ENCODE measurements around the gene CSNK1G2.

The CSNK1G2 gene

DNA sequence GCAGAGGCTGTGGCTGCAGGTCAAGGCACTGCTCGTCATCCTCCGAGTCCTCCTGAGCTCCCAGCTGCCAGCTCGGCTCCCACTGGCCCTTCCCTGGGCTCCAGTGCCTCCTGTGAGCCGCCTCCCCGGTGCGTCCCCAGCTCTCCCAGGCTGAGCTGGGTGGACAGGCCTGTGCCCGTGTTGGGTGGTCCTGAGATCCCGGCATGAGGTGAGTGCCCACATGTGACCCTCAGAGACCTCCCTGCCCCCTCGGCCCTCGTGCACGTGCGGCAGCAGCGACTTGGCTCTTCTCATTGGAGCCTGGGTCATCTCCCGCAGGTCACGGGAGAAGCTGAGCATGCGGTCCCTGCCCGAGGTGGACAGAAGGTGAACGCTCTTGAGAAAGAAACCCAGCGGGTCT lies 20.3 kb upstream of the CSNK1G2 start:
- no peak for DNase-seq

- no peak for DNase-seq
These were observed 19.6 kb upstream of the CSNK1G2 start for GRCh38 chr19:1921326-1921725.

- DNase-seq, result no peak
These were observed 19.1 kb upstream of the CSNK1G2 start for GRCh38 chr19:1921825-1922224.

DNA sequence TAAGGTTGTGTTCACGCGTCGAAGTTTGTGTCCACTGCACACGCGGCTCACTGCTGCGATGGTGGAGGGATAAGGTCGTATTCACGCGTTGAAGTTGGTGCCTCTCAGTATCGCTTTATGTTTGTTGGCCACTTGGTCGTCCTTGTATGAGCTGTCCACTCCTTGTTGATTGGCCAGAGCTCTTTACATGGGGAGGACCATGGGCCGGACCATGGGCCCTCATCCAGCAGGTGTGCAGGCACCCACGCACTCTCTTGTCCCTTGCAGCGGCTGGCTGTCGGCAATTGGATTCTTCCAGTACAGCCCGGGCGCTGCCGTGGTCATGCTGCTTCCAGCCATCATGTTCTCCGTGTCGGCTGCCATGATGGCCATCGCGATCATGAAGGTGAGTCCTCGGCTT lies 18.2 kb upstream of the CSNK1G2 start:
- DNase-seq, result no peak

GRCh38 chr19:1923319-1923718 lies 17.7 kb upstream of the CSNK1G2 start:
- no peak for DNase-seq

DNA sequence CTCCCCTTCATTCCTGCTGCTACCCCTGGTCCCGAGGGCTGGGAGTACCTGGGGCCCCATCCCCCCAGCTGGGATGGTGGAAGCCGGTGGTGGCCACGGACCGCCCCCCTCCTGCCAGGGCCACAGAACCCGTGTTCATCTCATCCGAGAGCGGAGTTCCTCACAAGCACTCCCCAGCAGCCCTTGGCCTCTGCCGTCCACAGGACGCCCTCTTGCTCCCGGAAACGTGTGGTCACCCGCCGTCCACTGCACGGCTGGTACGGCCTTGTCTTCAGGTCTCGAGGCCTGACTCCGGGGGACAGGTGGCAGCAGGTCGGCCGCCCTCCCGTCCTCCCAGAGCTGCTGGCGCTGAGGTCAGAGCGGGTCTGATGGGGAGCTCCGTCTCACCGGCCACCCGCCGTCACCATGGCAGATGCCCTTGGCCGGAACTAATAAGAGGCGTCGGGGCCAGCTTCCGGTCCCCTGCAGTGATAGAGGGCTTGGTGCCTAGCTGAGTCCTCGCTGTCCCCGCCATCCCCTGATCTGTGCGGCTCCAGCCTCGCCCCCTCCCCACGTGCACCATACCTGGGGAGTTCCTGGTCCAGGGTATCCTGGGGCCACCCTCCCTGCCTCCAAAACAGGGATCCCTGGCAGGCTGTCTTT lies 16.5 kb upstream of the CSNK1G2 start:
- no peak for DNase-seq

- DNase-seq, result no peak
These were observed 15.4 kb upstream of the CSNK1G2 start for GRCh38 chr19:1925544-1925943.

DNA sequence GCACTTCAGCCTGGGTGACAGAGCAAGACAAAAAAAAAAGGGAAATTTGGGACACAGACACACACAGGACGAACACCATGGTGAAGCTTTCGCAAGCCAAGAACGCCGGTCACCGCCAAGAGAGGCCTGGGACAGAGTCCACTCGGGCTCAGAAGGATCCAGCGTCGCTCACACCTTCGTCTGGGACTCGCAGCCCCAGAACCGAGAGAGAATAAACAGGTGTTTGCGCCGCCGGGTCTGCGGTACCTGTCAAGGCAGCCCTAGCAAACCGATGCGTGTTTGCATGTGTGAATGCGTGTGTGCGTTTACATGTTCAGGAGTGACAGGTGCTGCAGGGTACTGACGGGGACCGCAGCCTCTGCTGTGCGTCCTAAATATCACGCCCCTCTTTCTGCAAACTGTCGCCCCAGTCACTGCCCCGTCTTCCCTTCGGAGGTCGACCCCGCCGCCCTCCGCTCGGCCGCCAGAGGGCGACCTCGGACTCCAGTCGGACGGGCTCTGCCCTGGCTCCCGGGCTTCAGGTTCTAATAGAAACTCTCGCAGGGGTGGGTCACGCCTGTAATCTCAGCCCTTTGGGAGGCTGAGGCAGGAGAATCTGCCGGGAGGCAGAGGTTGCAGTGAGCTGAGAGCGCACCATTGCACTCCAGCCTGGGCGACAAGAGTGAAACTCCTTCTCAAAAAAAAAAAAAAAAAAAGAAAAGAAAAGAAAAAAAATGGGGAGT lies 11.8 kb upstream of the CSNK1G2 start:
- peak; percentile 91 for DNase-seq

DNA sequence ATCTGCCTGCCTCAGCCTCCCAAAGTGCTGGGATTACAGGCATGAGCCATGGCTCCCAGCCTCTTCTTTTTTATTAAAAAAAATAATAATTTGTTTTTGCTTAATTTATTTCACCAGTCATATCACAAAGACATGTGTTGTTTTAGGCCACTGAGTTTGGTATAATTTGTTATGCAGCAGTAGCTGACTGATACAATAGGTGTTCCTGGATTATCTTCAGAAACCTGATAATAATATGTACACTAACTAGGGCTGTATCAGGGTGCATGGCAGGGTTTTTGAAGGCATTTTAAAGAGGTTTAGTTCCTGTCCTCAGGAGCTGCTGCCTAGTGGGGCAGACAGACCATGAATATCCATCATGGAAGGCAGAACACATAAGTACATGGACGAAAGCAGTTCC lies 9.5 kb upstream of the CSNK1G2 start:
- no peak for DNase-seq

- no peak for DNase-seq
These were observed 8.6 kb upstream of the CSNK1G2 start for GRCh38 chr19:1932395-1932794.

DNA sequence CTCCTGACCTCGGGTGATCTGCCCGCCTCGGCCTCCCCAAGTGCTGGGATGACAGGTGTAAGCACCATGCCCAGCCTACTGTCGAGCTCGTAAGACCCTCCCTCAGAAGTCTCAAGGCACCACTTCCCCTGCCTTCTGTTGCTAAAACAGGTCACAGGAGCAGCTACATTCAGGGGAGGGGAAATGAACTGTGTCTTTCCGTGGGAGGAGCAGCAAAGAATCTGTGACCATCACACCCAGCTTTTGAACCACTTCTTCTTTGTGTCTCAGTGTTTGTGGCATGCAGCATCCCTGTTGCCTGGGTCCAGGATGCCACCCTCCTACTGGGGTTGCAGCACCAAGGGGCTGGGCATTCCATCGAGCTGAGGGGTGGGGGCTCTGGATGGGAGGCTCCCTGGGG lies 7.7 kb upstream of the CSNK1G2 start:
- DNase-seq, result no peak

GRCh38 chr19:1933942-1934341 lies 7.0 kb upstream of the CSNK1G2 start:
- no peak for DNase-seq

DNA sequence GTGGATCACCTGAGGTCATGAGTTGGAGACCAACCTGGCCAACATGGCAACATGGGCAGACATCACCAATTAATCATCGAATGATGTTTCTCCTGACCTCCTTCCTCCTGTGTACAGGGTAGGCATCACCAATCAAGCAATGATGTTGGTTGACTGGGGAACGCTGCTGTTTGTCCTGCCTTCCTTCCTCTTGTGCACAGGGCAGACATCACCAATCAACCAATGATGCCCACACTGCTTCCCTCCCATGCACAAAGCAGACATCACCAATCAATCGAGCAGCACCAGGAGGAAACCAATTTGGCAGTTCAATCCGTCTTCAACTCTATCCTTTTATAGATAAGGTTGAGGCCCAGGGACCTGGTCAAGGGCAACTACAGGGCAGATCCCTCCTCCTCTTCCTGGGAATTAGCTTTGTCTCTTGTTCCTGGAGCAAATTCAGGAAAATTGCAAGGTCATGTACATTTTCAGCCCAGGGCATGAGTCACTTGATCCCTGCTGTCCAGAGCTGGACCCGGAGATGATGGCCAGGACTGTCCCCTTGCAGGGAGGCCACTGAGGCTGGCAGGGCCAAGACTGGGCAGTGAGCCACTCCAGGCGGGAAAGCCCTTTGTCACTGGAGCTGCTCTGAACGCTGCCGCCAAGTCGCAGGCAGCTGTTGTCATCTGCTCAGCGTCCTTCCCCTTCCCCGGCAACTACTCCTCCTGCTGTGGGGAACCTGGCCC lies 5.3 kb upstream of the CSNK1G2 start:
- peak; percentile 73 for DNase-seq

DNA sequence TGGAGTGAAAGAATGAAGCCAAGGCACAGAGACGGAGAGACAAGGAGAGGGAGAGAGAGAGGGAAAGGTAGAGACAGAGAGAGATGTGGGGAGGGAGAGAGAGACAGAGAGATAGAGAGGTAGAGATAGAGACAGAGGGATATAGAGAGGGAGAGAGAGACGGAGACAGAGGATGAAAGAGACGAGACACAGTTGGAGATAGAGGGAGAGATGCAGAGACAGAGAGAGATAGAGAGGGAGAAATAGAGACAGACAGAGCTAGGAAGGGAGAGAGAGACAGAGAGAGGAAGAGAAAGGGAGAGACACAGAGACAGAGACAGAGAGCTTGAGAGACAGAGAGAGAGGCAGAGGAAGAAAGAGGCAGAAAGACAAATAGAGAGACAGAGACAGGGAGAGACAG lies 4.5 kb upstream of the CSNK1G2 start:
- no peak for DNase-seq

GRCh38 chr19:1936916-1937610 lies 3.9 kb upstream of the CSNK1G2 start:
- no peak for DNase-seq

- no peak for DNase-seq
These were observed 2.9 kb upstream of the CSNK1G2 start for GRCh38 chr19:1938071-1938470.

GRCh38 chr19:1942078-1942933 lies 1.3 kb downstream of the CSNK1G2 start:
- peak; percentile 76 for DNase-seq

- peak; percentile 49 for DNase-seq
These were observed 2.1 kb downstream of the CSNK1G2 start for GRCh38 chr19:1942934-1943555.

DNA sequence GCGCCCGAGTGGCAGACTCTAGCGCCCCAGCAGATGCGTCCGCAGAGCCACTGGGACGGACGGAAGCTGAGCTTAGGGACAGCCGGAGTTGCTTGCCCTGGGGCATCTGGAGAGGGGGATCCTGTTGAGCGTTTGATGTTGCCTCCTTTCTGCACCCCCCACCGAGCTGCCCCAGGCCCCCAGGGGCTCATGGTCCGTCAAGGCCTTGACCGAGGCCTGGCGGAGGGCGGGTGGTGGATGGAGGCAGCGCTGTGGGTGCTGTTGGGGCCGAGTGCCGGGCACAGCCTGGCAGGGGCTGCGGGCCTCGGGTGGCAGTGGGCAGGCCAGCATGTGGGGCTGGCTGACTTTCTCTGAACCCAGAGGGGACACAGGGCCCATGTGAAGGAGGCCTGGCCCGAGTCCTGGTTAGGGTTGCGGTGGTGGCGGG lies 2.7 kb downstream of the CSNK1G2 start:
- no peak for DNase-seq

- DNase-seq, result peak; percentile 57
These were observed 3.3 kb downstream of the CSNK1G2 start for GRCh38 chr19:1944088-1944915.

All from hematopoietic multipotent progenitor cell treated with erythropoietin and hydrocortisone succinate and interleukin-3 and kit ligand, for 6 days (in vitro differentiated cells).